OCI-LY1 (cell line): ENCODE results near the gene CCNB2.

Experiments
- CTCF ChIP-seq: fragments of 200-600 bp; sonication (generic), shearing (Covaris generic); IDR thresholded peaks from 2 replicates; pipeline ENCODE4 v1.5.1; 2017; ENCODE audit warnings: mild to moderate bottlenecking, antibody characterized with exemption, low read length, moderate library complexity, mixed read lengths
- EZH2 ChIP-seq: fragments of 200-600 bp; sonication (generic), shearing (Covaris generic); IDR thresholded peaks from 2 replicates; pipeline ENCODE4 v1.8.0; 2017; ENCODE audit warnings: borderline replicate concordance, mixed run types, mild to moderate bottlenecking, antibody characterized with exemption, low read length, moderate library complexity, mixed read lengths

GRCh38 chr15:59169251-59169708 is 64.3 kb downstream of the CCNB2 start:
- TF ChIP-seq CTCF (no peak), EZH2 (no peak)
